HG03097 (cell line): ENCODE data around the gene SPINK4.
A peak's percentile ranks its signal among the peaks of the same experiment; 100 is the strongest.

Experiments
- ATAC-seq: cut with Tn5 transposase; IDR thresholded peaks from one replicate; pipeline ENCODE4 v1.9.1; 2021; ENCODE audit not compliant: unreplicated experiment, low FRiP score

The SPINK4 gene

GRCh38 chr9:33255471-33255870 is 15.5 kb downstream of the SPINK4 start:
- no peak for ATAC-seq

- ATAC-seq = no peak
Measured at GRCh38 chr9:33256236-33256635, 16.3 kb downstream of the SPINK4 start.

DNA sequence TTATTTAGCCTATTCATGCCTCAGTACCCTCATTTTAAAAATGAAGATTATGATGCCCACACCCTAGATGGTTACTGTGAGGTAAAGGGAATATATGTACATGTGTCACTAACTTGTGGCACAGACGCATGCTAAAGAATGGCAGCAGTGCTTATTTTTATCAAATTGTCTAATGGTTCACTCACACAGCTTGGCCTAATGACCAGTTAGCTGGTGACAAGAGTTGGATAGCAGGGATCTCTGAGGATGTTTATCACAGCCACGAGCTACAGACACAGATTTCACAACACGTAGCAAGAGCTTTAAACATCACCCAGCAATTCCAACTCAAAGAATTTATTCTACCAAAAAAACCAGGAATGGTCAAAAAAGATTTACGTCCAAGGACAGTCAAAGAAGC is 17.3 kb downstream of the SPINK4 start:
- ATAC-seq = no peak

- no peak for ATAC-seq
Measured at GRCh38 chr9:33260372-33260771, 20.4 kb downstream of the SPINK4 start.

DNA sequence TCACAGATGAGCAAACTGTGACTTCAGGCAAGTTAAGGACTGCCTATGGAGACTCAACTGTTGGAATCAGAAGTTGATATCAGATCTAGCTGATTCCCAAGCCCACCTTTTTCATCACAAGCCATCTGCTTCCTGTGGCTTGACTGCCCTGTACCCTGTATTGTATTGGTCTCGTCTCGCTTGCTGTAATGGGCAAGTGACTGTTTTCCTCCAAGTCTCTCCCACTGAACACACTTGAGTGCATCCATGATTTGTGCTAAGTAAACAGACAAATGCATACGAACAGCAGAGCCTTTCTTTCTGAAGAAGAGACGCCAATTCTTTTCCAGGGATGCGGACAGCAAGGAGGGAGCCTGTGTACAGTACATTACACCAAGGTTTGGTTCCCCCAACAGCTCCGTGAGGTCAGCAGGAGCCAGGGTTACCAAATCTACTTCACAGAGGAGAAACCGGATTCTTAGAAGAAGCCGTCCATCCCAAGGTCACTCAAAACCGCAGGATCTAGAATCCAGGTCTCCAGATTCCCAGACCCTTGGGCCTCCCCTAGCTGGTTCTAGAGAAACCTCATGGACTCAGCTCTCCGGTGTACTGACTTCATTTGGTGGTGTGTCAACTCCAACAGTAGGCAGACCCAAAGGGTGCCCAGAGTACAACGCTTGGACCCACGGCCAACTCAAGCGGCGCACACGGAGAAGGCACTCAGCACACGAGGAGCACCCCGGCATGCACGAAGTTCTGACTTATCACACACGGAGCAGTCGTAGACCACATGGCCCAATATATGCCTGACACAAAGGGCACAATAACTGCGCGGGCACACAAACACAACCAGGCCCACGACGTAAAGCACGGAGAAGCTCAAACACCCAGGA is 23.4 kb downstream of the SPINK4 start:
- ATAC-seq = no peak

DNA sequence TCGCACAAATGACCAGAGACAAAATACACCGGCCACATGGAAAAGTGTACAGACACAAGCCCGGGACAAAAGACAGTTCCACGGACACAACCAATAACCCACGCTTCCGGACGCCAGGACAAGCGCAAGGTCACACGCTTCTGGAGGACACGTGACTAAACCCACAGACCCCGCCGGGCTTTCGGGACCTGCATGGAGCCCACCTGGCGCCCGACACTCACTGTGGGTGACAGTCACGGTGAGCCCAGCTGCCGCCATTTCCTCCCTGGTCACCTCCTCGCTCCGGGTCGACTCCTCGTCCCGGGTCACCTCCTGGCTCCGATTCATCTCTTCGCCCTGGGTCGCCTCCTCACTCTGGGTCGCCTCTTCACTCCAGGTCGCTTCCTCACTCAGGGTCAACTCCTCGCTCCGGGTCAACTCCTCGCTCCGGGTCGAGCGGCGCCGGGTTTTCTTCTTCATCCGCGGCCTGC is 24.1 kb downstream of the SPINK4 start:
- peak; percentile 22 for ATAC-seq

- ATAC-seq = peak; percentile 89
Measured at GRCh38 chr9:33264473-33265177, 24.7 kb downstream of the SPINK4 start, which contains the start of the genes BAG1 and CHMP5. BAG1 (minus strand) TSS chr9:33264708. CHMP5 (plus strand) TSS chr9:33265049; CDS start chr9:33265079, 30 bp downstream.

DNA sequence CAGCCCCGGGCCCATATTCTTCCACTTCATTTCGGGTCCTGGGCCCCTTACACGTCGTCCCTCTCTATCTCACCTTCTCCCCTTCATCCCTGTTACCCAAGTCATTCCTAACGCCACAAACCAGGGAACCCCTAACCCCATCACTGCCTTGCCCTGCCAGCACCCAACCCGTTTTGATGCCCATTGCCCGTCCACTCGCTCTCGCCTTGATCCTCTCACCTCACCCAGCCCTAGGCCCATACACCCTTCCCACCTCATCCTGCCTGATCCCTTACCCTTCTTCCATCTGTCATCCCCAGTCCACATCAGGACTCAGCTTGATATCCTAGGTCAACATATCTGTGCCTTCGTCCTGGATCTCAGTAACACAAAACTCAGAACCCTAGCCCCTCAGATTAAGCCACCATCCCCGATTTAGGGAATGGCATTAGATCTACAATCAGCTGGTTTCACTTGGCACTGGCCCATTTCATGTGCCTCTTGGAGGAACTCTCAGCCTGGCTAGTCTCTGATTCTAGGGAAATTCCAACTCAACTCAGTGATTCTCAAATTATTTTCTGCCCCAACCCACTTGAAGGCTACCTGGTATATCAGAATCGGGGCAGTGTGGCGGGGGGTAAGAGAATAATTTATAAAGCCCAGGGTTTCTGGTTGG is 25.4 kb downstream of the SPINK4 start:
- no peak for ATAC-seq

GRCh38 chr9:33267151-33267767 is 27.3 kb downstream of the SPINK4 start:
- no peak for ATAC-seq

GRCh38 chr9:33270146-33270545 is 30.2 kb downstream of the SPINK4 start:
- ATAC-seq = no peak

- ATAC-seq = no peak
Measured at GRCh38 chr9:33272061-33272460, 32.1 kb downstream of the SPINK4 start.

DNA sequence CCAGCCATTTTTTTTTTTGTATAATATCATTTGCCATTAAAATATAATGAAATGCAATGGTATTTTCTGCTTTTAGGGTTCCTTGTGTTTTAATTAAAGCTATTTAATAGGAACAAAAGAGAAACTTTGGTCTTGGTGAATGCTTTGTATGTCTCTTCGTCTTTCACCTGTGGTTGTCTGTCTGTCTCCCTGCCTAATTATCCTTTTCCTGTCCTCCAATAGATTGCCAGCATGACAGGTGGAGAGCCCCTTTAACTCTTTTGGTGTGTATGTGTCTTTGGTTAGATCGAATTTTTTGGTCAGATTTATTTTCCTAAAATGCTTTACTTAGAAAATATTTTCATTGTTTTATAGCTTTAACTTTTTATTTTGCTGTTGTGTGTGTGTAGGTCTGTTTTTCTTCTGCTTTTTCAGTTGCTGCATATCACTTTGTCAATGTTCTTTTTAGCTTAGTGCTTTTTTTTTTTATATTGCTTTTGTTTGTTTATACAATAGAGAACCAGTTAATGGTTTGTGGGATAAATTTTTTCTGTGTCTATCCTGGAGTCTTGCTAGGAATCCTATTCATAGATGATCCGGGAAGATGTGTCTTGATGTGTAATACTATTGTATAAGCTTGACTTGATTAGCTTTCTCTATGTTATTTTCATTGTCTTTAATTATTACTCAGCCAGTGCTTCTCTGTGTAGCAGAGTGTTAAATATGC is 33.5 kb downstream of the SPINK4 start:
- ATAC-seq = no peak

DNA sequence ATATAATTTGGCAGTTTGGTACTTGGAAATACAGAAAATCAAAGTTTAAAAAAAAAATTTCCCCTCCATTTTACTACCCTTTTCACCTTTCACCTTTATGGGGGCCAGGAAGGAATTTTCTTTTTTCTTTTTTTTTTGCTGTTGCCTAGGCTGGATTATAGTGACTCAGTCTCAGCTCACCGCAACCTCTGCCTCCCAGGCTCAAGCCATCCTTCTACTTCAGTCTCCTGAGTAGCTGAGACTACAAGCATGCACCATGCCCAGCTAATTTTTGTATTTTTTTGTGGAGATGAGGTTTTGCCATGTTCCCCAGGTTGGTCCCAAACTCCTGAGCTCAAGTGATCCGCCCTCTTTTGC is 34.0 kb downstream of the SPINK4 start:
- ATAC-seq = no peak

- no peak for ATAC-seq
Measured at GRCh38 chr9:33277484-33277883, 37.5 kb downstream of the SPINK4 start.

DNA sequence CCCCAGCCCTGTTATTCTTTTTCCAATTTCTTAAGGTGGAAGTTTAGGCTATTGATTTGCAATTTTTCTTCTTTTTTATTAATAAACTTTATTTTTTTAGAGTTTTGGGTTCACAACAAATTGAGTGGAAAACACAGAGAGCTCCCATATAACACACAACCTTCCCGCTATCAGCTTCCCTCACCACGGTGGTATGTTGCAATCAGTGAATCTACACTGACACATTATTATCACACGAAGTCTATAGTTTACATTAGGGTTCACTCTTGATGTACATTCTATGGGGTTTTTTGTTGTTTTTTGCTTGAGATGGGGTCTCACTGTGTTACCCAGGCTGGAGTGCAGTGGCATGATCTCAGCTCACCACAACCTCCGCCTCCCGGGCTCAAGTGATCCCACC is 45.5 kb downstream of the SPINK4 start:
- ATAC-seq = no peak

DNA sequence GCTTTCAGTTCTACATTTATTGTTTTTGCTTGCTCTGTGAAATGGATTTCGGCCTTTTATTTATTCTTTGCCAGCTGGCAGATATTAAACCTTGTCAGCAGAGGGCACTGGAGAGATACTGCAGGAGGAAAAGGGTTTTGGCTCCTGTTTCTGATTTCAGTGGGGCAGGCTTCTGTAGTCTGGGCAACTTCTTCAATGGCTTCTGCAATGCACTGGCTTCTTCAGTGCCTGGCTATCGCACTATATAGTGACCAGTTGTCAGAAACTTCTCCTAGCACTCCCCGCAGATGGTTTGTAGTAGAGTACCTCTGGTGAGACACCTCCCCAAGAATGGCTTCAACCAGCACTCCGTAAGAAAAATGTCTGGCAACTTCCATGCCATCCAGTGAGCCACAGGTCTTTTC is 47.1 kb downstream of the SPINK4 start:
- no peak for ATAC-seq

- no peak for ATAC-seq
Measured at GRCh38 chr9:33288235-33288634, 48.3 kb downstream of the SPINK4 start.

GRCh38 chr9:33288828-33289483 is 49.0 kb downstream of the SPINK4 start:
- no peak for ATAC-seq

DNA sequence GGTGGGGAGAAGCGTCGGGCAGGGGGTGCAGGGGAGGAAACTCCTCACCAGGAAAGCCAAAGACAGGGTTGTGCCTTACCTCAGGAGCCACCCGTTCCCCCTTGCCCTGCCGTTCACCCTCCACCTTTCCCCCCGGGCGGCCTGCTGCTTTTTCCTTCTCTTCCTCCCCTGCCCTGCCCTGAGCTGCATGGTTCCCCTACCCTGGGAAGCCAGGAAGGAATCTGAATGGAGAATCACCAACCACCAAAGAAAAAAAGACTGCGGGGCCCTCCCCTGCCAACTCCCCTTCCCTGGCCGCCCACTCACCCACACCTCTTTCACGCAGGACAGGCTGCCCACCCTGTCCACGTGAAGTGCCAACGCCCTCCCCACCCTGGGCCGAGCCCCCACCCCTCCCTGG is 49.5 kb downstream of the SPINK4 start:
- no peak for ATAC-seq

- no peak for ATAC-seq
Measured at GRCh38 chr9:33289936-33290246, 49.9 kb downstream of the SPINK4 start.
